GM23248 (cell line): Measurements from ENCODE around the gene SLIT3. TPM values are rescaled to one million over a fixed set of nuclear protein-coding genes. Genes with fewer than 3 reads are reported as not detected.
A peak's percentile ranks its signal among the peaks of the same experiment; 100 is the strongest.

ENCODE experiments used
- DNase-seq: peaks from one replicate; pipeline ENCODE4 v3.0.0-alpha.2; 2015
- H2AFZ ChIP-seq: fragments of 200-600 bp; sonication (generic); 2 replicates; pipeline ENCODE4 v1.6.1; 2016; ENCODE audit warnings: antibody characterized with exemption
- H3F3A ChIP-seq: fragments of 200-600 bp; sonication (generic); 2 replicates; pipeline ENCODE4 v1.6.1; 2016; ENCODE audit warnings: mild to moderate bottlenecking, antibody characterized with exemption, mixed run types; ENCODE audit not compliant: insufficient read depth
- H3K27ac ChIP-seq: fragments of 200-600 bp; sonication (generic); 2 replicates; pipeline ENCODE4 v1.5.1; 2016; ENCODE audit warnings: mild to moderate bottlenecking
- H3K27me3 ChIP-seq: fragments of 200-600 bp; sonication (generic); replicated peaks from 2 replicates; pipeline ENCODE4 v1.6.1; 2016; ENCODE audit warnings: mild to moderate bottlenecking; ENCODE audit not compliant: insufficient read depth
- H3K36me3 ChIP-seq: fragments of 200-600 bp; sonication (generic); 2 replicates; pipeline ENCODE4 v1.6.1; 2016; ENCODE audit warnings: low read depth, mild to moderate bottlenecking
- H3K4me1 ChIP-seq: fragments of 200-600 bp; sonication (generic); 2 replicates; pipeline ENCODE4 v1.6.1; 2016; ENCODE audit warnings: mild to moderate bottlenecking; ENCODE audit not compliant: insufficient read depth
- H3K4me2 ChIP-seq: fragments of 200-600 bp; sonication (generic); one replicate; pipeline ENCODE4 v1.6.1; 2016; ENCODE audit warnings: mild to moderate bottlenecking; ENCODE audit not compliant: unreplicated experiment
- H3K4me3 ChIP-seq: fragments of 200-600 bp; sonication (generic); 2 replicates; pipeline ENCODE4 v1.5.1; 2016; ENCODE audit warnings: mild to moderate bottlenecking
- H3K79me2 ChIP-seq: fragments of 200-600 bp; sonication (generic); 2 replicates; pipeline ENCODE4 v1.6.1; 2016; ENCODE audit warnings: mild to moderate bottlenecking; ENCODE audit not compliant: insufficient read depth
- H3K9ac ChIP-seq: fragments of 200-600 bp; sonication (generic); 2 replicates; pipeline ENCODE4 v1.6.1; 2016; ENCODE audit warnings: mild to moderate bottlenecking
- H3K9me2 ChIP-seq: fragments of 200-600 bp; sonication (generic); 2 replicates; pipeline ENCODE4 v1.6.1; 2016; ENCODE audit warnings: mixed run types, mild to moderate bottlenecking, moderate library complexity; ENCODE audit not compliant: insufficient read depth
- H3K9me3 ChIP-seq: fragments of 200-600 bp; sonication (generic); one replicate; pipeline ENCODE4 v1.6.1; 2017; ENCODE audit warnings: low read depth
- H4K20me1 ChIP-seq: fragments of 200-600 bp; sonication (generic); 2 replicates; pipeline ENCODE4 v1.6.0; 2016; ENCODE audit not compliant: insufficient read depth
- EZH2 ChIP-seq: fragments of 200-600 bp; sonication (generic); IDR thresholded peaks from 2 replicates; pipeline ENCODE4 v1.6.1; 2018; ENCODE audit warnings: antibody characterized with exemption, mild to moderate bottlenecking; ENCODE audit not compliant: insufficient read depth, poor library complexity, severe bottlenecking
- EZH2phosphoT487 ChIP-seq: fragments of 200-600 bp; sonication (generic); IDR thresholded peaks from 2 replicates; pipeline ENCODE4 v1.6.1; 2018; ENCODE audit warnings: antibody characterized with exemption, moderate library complexity, mild to moderate bottlenecking, low read depth; ENCODE audit not compliant: insufficient read depth
- WGBS, 2 experiments: methylation state at CpG; one replicate each; pipeline ENCODE4 v1.1.6; 2015 to 2017; ENCODE audit warnings: low lambda C conversion rate in 2 of 2, low coverage in 1 of 2; ENCODE audit errors: missing lambda C conversion rate in 2 of 2; 5-methylcytosine and 5-hydroxymethylcytosine counted together
- in situ Hi-C: fragments of 300-500 bp; cut with MboI; formaldehyde crosslinking; loops from 2 replicates; pipeline ENCODE4 v1.15.0; 2020
- polyA plus RNA-seq: library from polyadenylated mRNA; unstranded; fragments of >200 nt; fragmentation: Nextera tagmentation; extraction: Ambion mirVana; gene quantifications from 2 replicates; pipeline ENCODE4 v1.2.1, GENCODE V29; 2016
- total RNA-seq: library from RNA; depleted of rRNA; stranded (reverse); fragments of >200 nt; shearing (Covaris generic); gene quantifications from 2 replicates; pipeline ENCODE4 v1.2.3, GENCODE V29; 2014

SLIT3 gene
- total and polyA plus RNA-seq, 2 experiments from 2014 or later: 61.9 to 100 TPM

- no peaks in the 10 kb centered on the region for H3K36me3 ChIP-seq
- no peaks in the 10 kb centered on the region for H3K9me3 ChIP-seq
- no peaks in the 10 kb centered on the region for H3K27me3 ChIP-seq
- H3K4me1 ChIP-seq: 0 out of 2 replicates have a peak, but pooled peaks cover 7% of the 10 kb centered on the region
- no peaks in the 10 kb centered on the region for H3K9me2 ChIP-seq
- H2AFZ ChIP-seq: no peak overlapping the region
- H3K9ac ChIP-seq: no peak overlapping the region
- 83 to 86% methylated on average over 5 of the region's 5 CpGs for WGBS, 2 experiments
- no peak overlapping the region for H3K4me3 ChIP-seq
- H3K27ac ChIP-seq: no peak overlapping the region
- H3K79me2 ChIP-seq: no peaks in the 10 kb centered on the region
- in situ Hi-C loops: no loop called here
- no peaks in the 10 kb centered on the region for H4K20me1 ChIP-seq
- DNase-seq: peak; percentile 32
- H3F3A ChIP-seq: no peaks in the 10 kb centered on the region
- no peak overlapping the region for H3K4me2 ChIP-seq
- TF ChIP-seq EZH2 (no peak), EZH2phosphoT487 (no peak)
These were observed 425.1 kb downstream of the SLIT3 start for GRCh38 chr5:168875832-168876231.

GRCh38 chr5:168874713-168875380 is 426.1 kb downstream of the SLIT3 start:
- Histone ChIP-seq H3K27me3 (no peaks in the 10 kb centered on the region), H3K27ac (no peak overlapping the region), H3K36me3 (no peaks in the 10 kb centered on the region), H3K4me1 (0 out of 2 replicates have a peak, but pooled peaks cover 7% of the 10 kb centered on the region), H3K79me2 (no peaks in the 10 kb centered on the region), H2AFZ (no peak overlapping the region), H3F3A (no peaks in the 10 kb centered on the region), H3K9ac (no peak overlapping the region), H4K20me1 (no peaks in the 10 kb centered on the region), H3K9me3 (no peaks in the 10 kb centered on the region), H3K9me2 (no peaks in the 10 kb centered on the region), H3K4me3 (no peak overlapping the region), H3K4me2 (no peak overlapping the region)
- in situ Hi-C loops: no loop called here
- WGBS, 2 experiments: 91 to 95% methylated on average over 6 of the region's 6 CpGs
- TF ChIP-seq EZH2 (no peak), EZH2phosphoT487 (no peak)
- DNase-seq: peak; percentile 23

- TF ChIP-seq EZH2phosphoT487 (no peak), EZH2 (no peak)
- no peak overlapping the region for H3K27ac ChIP-seq
- 96 to 98% methylated on average over 3 of the region's 3 CpGs for WGBS, 2 experiments
These were observed 428.7 kb downstream of the SLIT3 start for GRCh38 chr5:168872246-168872645.

GRCh38 chr5:168870910-168871309 is 430.0 kb downstream of the SLIT3 start:
- H3K27me3 ChIP-seq: no peaks in the 10 kb centered on the region
- H3K4me2 ChIP-seq: no peak overlapping the region
- no peak overlapping the region for H3K27ac ChIP-seq
- no peaks in the 10 kb centered on the region for H3K9me3 ChIP-seq
- no peaks in the 10 kb centered on the region for H3K36me3 ChIP-seq
- H3K4me1 ChIP-seq: peaks cover 8% of the 10 kb centered on the region; the same call in 1 of the 2 replicates
- no peaks in the 10 kb centered on the region for H3K79me2 ChIP-seq
- TF ChIP-seq EZH2phosphoT487: no peak
- TF ChIP-seq EZH2: no peak
- no peaks in the 10 kb centered on the region for H4K20me1 ChIP-seq
- H3K4me3 ChIP-seq: no peak overlapping the region
- in situ Hi-C loops: no loop called here
- no peaks in the 10 kb centered on the region for H3K9me2 ChIP-seq
- WGBS, 2 experiments: 82 to 87% methylated on average over 9 of the region's 9 CpGs
- H3F3A ChIP-seq: no peaks in the 10 kb centered on the region
- no peak for DNase-seq
- no peak overlapping the region for H2AFZ ChIP-seq
- H3K9ac ChIP-seq: no peak overlapping the region

More at GRCh38 chr5:168872246-168872645, 428.7 kb downstream of the SLIT3 start:
- Histone ChIP-seq H4K20me1 (no peaks in the 10 kb centered on the region), H3F3A (no peaks in the 10 kb centered on the region), H3K27me3 (no peaks in the 10 kb centered on the region), H3K4me1 (0 out of 2 replicates have a peak, but pooled peaks cover 4% of the 10 kb centered on the region), H3K9me3 (no peaks in the 10 kb centered on the region), H3K9ac (no peak overlapping the region), H3K9me2 (no peaks in the 10 kb centered on the region), H3K4me3 (no peak overlapping the region), H3K4me2 (no peak overlapping the region), H3K36me3 (no peaks in the 10 kb centered on the region), H3K79me2 (no peaks in the 10 kb centered on the region), H2AFZ (no peak overlapping the region)
- in situ Hi-C loops: no loop called here
- DNase-seq: no peak
